K562 (cell line): ENCODE results near the gene OR8D4. TPM values are rescaled to one million over a fixed set of nuclear protein-coding genes. Genes with fewer than 3 reads are reported as not detected.

ENCODE experiments used
- ATAC-seq: fragments of 200-7000 bp; cut with Tn5 transposase; 3 replicates; pipeline ENCODE4 v1.9.1; 2020; ENCODE audit warnings: moderate library complexity
- Bru-seq: library from RNA; stranded (reverse); fragments of 400-500 nt; gene quantifications from one replicate; lab custom pipeline; 2021; lab: Mats Ljungman, UMichigan
- BruChase-seq, 2 experiments: library from RNA; stranded (reverse); fragments of 400-500 nt; gene quantifications; one replicate each; lab custom pipeline; 2021; lab: Mats Ljungman, UMichigan
- BruUV-seq: library from RNA; stranded (reverse); fragments of 400-500 nt; replicated peaks from 2 replicates; lab custom pipeline; 2021; lab: Mats Ljungman, UMichigan
- CTCF ChIA-PET: fragments of 300-600 bp; formaldehyde crosslinking; extraction: SDS; loops from one replicate; lab custom pipeline; 2021; ENCODE audit warnings: low intra/inter-chr PET ratio; lab: Yijun Ruan, JAX
- POLR2A ChIA-PET: fragments of 300-600, 350-650 bp; sonication (Branson Sonifier 250); formaldehyde crosslinking; extraction: SDS; loops from one replicate; lab custom pipeline; 2021; ENCODE audit warnings: antibody characterized with exemption, inconsistent platforms; lab: Yijun Ruan, JAX
- DNase-seq, 4 experiments: peaks; one replicate each; pipeline versions ENCODE4 v3.0.0 to v3.0.0-alpha.2; 2011 to 2018; ENCODE audit warnings: low spot score in 3 of 4, mixed read lengths in 3 of 4; ENCODE audit errors: extremely low read depth in 1 of 4
- FAIRE-seq: peaks from 2 replicates; lab custom pipeline; 2011; peaks lifted over from hg19 to GRCh38; lab: Jason Lieb, UNC
- H2AFZ ChIP-seq: 2 replicates; pipeline ENCODE4 v1.6.0; 2011; ENCODE audit warnings: low read depth, low read length, control low read depth, inconsistent platforms
- H3K27ac ChIP-seq: fragments of 200-600 bp; 3 replicates; pipeline ENCODE4 v1.8.0; 2011; ENCODE audit warnings: low read depth, mild to moderate bottlenecking, control low read depth, inconsistent platforms, low read length, moderate library complexity, mixed read lengths; ENCODE audit errors: extremely low read depth
- H3K27me3 ChIP-seq, 2 experiments: fragments of 300-600 bp in 1 of 2; 2 replicates in 1 of 2; 3 replicates in 1 of 2; pipeline versions ENCODE4 v1.6.0 to v1.8.0; 2011; ENCODE audit warnings: inconsistent platforms in 2 of 2, low read length in 2 of 2, mild to moderate bottlenecking in 1 of 2, mixed read lengths in 1 of 2, moderate library complexity in 1 of 2; ENCODE audit not compliant: control insufficient read depth in 2 of 2, insufficient read depth in 2 of 2
- H3K36me3 ChIP-seq: fragments of 300-600 bp; 3 replicates; pipeline ENCODE4 v1.8.0; 2011; ENCODE audit warnings: mild to moderate bottlenecking, low read length, inconsistent platforms; ENCODE audit not compliant: control insufficient read depth, insufficient read depth
- H3K4me1 ChIP-seq, 2 experiments: fragments of 200-600 bp in 1 of 2; replicated peaks in 1 of 2; 2 replicates in 1 of 2; 3 replicates in 1 of 2; pipeline versions ENCODE4 v1.5.1 to v1.8.0; 2011; ENCODE audit warnings: inconsistent platforms in 2 of 2, low read length in 2 of 2, mild to moderate bottlenecking in 1 of 2, mixed read lengths in 1 of 2, moderate library complexity in 1 of 2; ENCODE audit not compliant: control insufficient read depth in 2 of 2, insufficient read depth in 2 of 2
- H3K4me2 ChIP-seq: 2 replicates; pipeline ENCODE4 v1.6.1; 2011; ENCODE audit warnings: low read length, control low read depth, inconsistent platforms, mixed read lengths; ENCODE audit not compliant: insufficient read depth
- H3K4me3 ChIP-seq: fragments of 200-600 bp; sonication (generic), shearing (Covaris generic); 2 replicates; pipeline ENCODE4 v1.5.1; 2016; ENCODE audit warnings: control low read depth, inconsistent platforms
- H3K79me2 ChIP-seq: fragments of 200-600 bp; 3 replicates; pipeline ENCODE4 v1.8.0; 2011; ENCODE audit warnings: low read length, inconsistent platforms; ENCODE audit not compliant: control insufficient read depth, insufficient read depth
- H3K9ac ChIP-seq, 2 experiments: 2 replicates each; pipeline versions ENCODE4 v1.6.0 to v1.6.1; 2011; ENCODE audit warnings: low read depth in 2 of 2, low read length in 2 of 2, control low read depth in 1 of 2, inconsistent platforms in 1 of 2, mild to moderate bottlenecking in 1 of 2, mixed read lengths in 1 of 2; ENCODE audit not compliant: insufficient read depth in 1 of 2
- H3K9me1 ChIP-seq: one replicate; pipeline ENCODE4 v1.6.0; 2011; ENCODE audit warnings: inconsistent platforms, mild to moderate bottlenecking, low read length, moderate library complexity; ENCODE audit not compliant: control insufficient read depth, insufficient read depth
- H3K9me3 ChIP-seq: replicated peaks from 2 replicates; pipeline ENCODE4 v1.5.1; 2011; ENCODE audit warnings: low read depth, low read length, inconsistent platforms; ENCODE audit not compliant: control insufficient read depth, insufficient read depth
- H4K20me1 ChIP-seq: replicated peaks from 2 replicates; pipeline ENCODE4 v1.6.1; 2011; ENCODE audit warnings: low read length, inconsistent platforms, mixed read lengths; ENCODE audit not compliant: control insufficient read depth, insufficient read depth
- DNMT1 ChIP-seq: fragments of 450-650 bp; IDR thresholded peaks from 2 replicates; pipeline ENCODE4 v1.6.1; 2016; ENCODE audit warnings: antibody characterized with exemption, mild to moderate bottlenecking
- PPARD ChIP-seq: fragments of 250-450 bp; sonication (Bioruptor Pico); IDR thresholded peaks from 2 replicates; pipeline ENCODE4 v1.8.0; 2022; ENCODE audit warnings: inconsistent platforms, mild to moderate bottlenecking, moderate library complexity
- RFX7 ChIP-seq: fragments of 250-450 bp; sonication (Bioruptor Pico); IDR thresholded peaks from 2 replicates; pipeline ENCODE4 v1.5.1; 2021; ENCODE audit warnings: mild to moderate bottlenecking
- WGBS: fragments of 100-300 bp; shearing (Covaris generic); methylation state at CpG from one replicate; pipeline ENCODE4 v1.1.6; 2016; ENCODE audit warnings: low coverage, mixed read lengths; ENCODE audit not compliant: insufficient coverage; ENCODE audit errors: missing lambda C conversion rate; 5-methylcytosine and 5-hydroxymethylcytosine counted together
- in situ Hi-C: fragments of 300-500 bp; cut with MboI; formaldehyde crosslinking; loops from 4 replicates; pipeline ENCODE4 v1.15.0; 2018; ENCODE audit warnings: inconsistent platforms, mixed read lengths
- intact Hi-C: fragments of 100-400 bp; cut with micrococcal nuclease; formaldehyde crosslinking; loops from 2 replicates; pipeline ENCODE4 v1.14.2; 2022
- long read RNA-seq, 3 experiments: library from polyadenylated mRNA in 2 of 3; library from RNA in 1 of 3; unstranded in 2 of 3; stranded (forward) in 1 of 3; transcript quantifications; one replicate each; pipeline ENCODE4 v2.0.0, GENCODE V29; 2019 to 2022
- polyA minus RNA-seq, 3 experiments: library from RNA; depleted of rRNA, polyadenylated mRNA; stranded (reverse); fragments of >200 nt; gene quantifications; 2 replicates each; pipeline ENCODE4 v1.2.3, GENCODE V29; 2011
- polyA plus RNA-seq, 8 experiments: library from polyadenylated mRNA; depleted of rRNA in 4 of 8; stranded (reverse) in 5 of 8; unstranded in 3 of 8; fragments of >200 nt; fragmentation: Nextera tagmentation in 2 of 8; fragmentation: Illumina TruSeq in 1 of 8; extraction: Ambion mirVana in 2 of 8; extraction: Trizol in 1 of 8; gene quantifications; 2 replicates each; pipeline versions ENCODE4 v1.2.1 to v1.2.3, GENCODE V29; 2011 to 2014; ENCODE audit warnings: inconsistent platforms in 1 of 8, missing spikeins in 1 of 8
- total RNA-seq, 7 experiments: library from RNA; depleted of rRNA in 6 of 7; stranded (reverse); fragments of >200 nt in 6 of 7; fragmentation: Illumina TruSeq in 2 of 7; extraction: Trizol in 2 of 7; gene quantifications; 2 replicates each; pipeline versions ENCODE4 v1.2.1 to v1.2.3, GENCODE V29; 2011 to 2021; ENCODE audit warnings: low replicate concordance in 1 of 7
- TF ChIP-seq, protein P1 (sequence below): fragments of 250-450 bp; sonication (Bioruptor Pico); IDR thresholded peaks from 2 replicates; pipeline ENCODE4 v1.5.0; 2021

OR8D4 gene
- not detected in 2 replicates for total RNA-seq (2011; cell fraction: chromatin; rRNA removed; ENCODE audit: low replicate concordance)
- total RNA-seq (2011; cell fraction: nucleolus; rRNA removed), result not detected in 2 replicates
- not detected in 2 replicates for total RNA-seq (2011; cell fraction: nucleoplasm; rRNA removed)
- total RNA-seq (2014; rRNA removed) (not detected in 2 replicates), total RNA-seq (2014; rRNA removed; fragmentation: Illumina TruSeq; extraction: Trizol) (not detected in 2 replicates), total RNA-seq (2015; rRNA removed; fragmentation: Illumina TruSeq; extraction: Trizol) (not detected in 2 replicates), total RNA-seq (2021) (not detected in 2 replicates), polyA plus RNA-seq (2011; rRNA removed) (not detected in 2 replicates), polyA plus RNA-seq (2014; fragmentation: Illumina TruSeq; extraction: Trizol) (not detected in 2 replicates), polyA plus RNA-seq (2014; fragmentation: Nextera tagmentation; extraction: Ambion mirVana) (not detected), polyA plus RNA-seq (2014; rRNA removed) (not detected in 2 replicates), polyA minus RNA-seq (2011; rRNA and poly(A)+ RNA removed) (not detected in 2 replicates), Bru-seq, nascent RNA (percentile 11 among the genes with signal in this experiment), BruChase-seq, experiment 1, labeled RNA remaining after a 2-hour chase (percentile 9 among the genes with signal in this experiment), BruChase-seq, experiment 2, labeled RNA remaining after a 6-hour chase (not detected)
- not detected in 2 replicates for polyA plus RNA-seq (2011; cell fraction: cytosol; rRNA removed)
- polyA plus RNA-seq (2011; cell fraction: nucleus; rRNA removed), result not detected in 2 replicates
- not detected in 2 replicates for polyA plus RNA-seq (2012)
- polyA minus RNA-seq (2011; cell fraction: cytosol; rRNA and poly(A)+ RNA removed), result not detected in 2 replicates
- not detected in 2 replicates for polyA minus RNA-seq (2011; cell fraction: nucleus; rRNA and poly(A)+ RNA removed)
- long read RNA-seq, experiment 1, result 0 reads
- long read RNA-seq, experiment 2, result 0 reads
- long read RNA-seq, experiment 3, result 0 reads

DNA sequence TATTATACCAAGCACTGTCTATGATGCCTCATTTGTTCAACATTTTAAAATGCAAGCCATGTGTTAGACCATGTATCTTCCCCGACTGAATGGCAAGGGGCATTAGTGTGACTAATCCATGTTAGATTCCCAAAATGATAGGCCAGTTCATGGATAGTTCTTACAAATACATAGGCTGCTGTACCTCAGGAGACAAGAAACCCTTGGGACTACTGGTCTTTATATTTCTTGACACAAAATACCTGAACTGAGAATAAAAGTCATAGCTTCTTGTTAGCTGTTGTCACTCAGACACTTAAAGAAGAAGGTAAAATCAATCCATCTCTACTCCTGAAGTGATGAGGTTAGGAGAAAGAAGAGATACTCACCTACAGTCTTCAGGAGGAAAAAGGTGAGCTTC is at the start of gene OR8D4:
TSS of gene OR8D4 (plus strand) at position 301 of the 400 bp plus-strand sequence. CDS start 4,265 bp downstream, outside the sequence.
- H3K4me3 ChIP-seq, result no peak within 1 kb of the TSS
- H3K27me3 ChIP-seq, result no peaks in the 10 kb centered on the region
- H3K79me2 ChIP-seq, result no peaks in the 10 kb centered on the region
- no peak within 1 kb of the TSS for H3K27ac ChIP-seq
- H3K9me3 ChIP-seq, result no peaks in the 10 kb centered on the region
- H3K36me3 ChIP-seq, result no peaks in the 10 kb centered on the region
- ATAC-seq (no peak), DNase-seq (no peak), FAIRE-seq (no peak)
- POLR2A ChIA-PET, result interaction anchor here (0.6 kb wide), 1 partner anchor 16 kb away, joined by 3 read pairs; no protein-coding TSS in a partner anchor
- CTCF ChIA-PET, result no interaction called here
- intact Hi-C loops (no loop called here), in situ Hi-C loops (no loop called here)
- H3K4me2 ChIP-seq, result no peak within 1 kb of the TSS
- TF ChIP-seq, protein P1, sequence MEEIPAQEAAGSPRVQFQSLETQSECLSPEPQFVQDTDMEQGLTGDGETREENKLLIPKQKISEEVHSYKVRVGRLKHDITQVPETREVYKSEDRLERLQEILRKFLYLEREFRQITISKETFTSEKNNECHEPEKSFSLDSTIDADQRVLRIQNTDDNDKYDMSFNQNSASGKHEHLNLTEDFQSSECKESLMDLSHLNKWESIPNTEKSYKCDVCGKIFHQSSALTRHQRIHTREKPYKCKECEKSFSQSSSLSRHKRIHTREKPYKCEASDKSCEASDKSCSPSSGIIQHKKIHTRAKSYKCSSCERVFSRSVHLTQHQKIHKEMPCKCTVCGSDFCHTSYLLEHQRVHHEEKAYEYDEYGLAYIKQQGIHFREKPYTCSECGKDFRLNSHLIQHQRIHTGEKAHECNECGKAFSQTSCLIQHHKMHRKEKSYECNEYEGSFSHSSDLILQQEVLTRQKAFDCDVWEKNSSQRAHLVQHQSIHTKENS (CRISPR knock-in tag), result no peak
- no peak for TF ChIP-seq RFX7
- no peak for TF ChIP-seq DNMT1
- TF ChIP-seq PPARD (CRISPR knock-in tag), result no peak
- H3K9me1 ChIP-seq, result no peaks in the 10 kb centered on the region
- no peaks in the 10 kb centered on the region for H4K20me1 ChIP-seq
- no TSS peak for BruUV-seq
- 0% methylated on average over 1 of the region's 1 CpG for WGBS
- no peaks in the 10 kb centered on the region for H3K4me1 ChIP-seq
- no peak within 1 kb of the TSS for H2AFZ ChIP-seq
- no peak within 1 kb of the TSS for H3K9ac ChIP-seq
